GM12864 (cell line): Measurements from ENCODE around the gene SLC22A1.
"Not testable (repeated sequence)": the region's sequence is repeated elsewhere in the genome, so short reads cannot be mapped to it uniquely, and the experiment has no call there.

Experiments used
- DNase-seq: peaks from one replicate; pipeline ENCODE4 v3.0.0-alpha.2; 2011; ENCODE audit warnings: low read depth
- H3K4me3 ChIP-seq: 2 replicates; pipeline ENCODE4 v1.5.1; 2011; ENCODE audit warnings: mild to moderate bottlenecking, low read depth, low read length, control low read depth
- TF ChIP-seq, protein P1 (sequence below): IDR thresholded peaks from 2 replicates; pipeline ENCODE4 v1.5.1; 2011; ENCODE audit warnings: low read depth, mild to moderate bottlenecking, moderate library complexity, low read length, control low read depth, inconsistent platforms; ENCODE audit errors: missing control alignments

SLC22A1 gene

GRCh38 chr6:160138839-160139419 is 17.3 kb downstream of the SLC22A1 start:
- no peak overlapping the region for H3K4me3 ChIP-seq
- no peak for DNase-seq
- TF ChIP-seq, protein P1, sequence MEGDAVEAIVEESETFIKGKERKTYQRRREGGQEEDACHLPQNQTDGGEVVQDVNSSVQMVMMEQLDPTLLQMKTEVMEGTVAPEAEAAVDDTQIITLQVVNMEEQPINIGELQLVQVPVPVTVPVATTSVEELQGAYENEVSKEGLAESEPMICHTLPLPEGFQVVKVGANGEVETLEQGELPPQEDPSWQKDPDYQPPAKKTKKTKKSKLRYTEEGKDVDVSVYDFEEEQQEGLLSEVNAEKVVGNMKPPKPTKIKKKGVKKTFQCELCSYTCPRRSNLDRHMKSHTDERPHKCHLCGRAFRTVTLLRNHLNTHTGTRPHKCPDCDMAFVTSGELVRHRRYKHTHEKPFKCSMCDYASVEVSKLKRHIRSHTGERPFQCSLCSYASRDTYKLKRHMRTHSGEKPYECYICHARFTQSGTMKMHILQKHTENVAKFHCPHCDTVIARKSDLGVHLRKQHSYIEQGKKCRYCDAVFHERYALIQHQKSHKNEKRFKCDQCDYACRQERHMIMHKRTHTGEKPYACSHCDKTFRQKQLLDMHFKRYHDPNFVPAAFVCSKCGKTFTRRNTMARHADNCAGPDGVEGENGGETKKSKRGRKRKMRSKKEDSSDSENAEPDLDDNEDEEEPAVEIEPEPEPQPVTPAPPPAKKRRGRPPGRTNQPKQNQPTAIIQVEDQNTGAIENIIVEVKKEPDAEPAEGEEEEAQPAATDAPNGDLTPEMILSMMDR: no peak

DNA sequence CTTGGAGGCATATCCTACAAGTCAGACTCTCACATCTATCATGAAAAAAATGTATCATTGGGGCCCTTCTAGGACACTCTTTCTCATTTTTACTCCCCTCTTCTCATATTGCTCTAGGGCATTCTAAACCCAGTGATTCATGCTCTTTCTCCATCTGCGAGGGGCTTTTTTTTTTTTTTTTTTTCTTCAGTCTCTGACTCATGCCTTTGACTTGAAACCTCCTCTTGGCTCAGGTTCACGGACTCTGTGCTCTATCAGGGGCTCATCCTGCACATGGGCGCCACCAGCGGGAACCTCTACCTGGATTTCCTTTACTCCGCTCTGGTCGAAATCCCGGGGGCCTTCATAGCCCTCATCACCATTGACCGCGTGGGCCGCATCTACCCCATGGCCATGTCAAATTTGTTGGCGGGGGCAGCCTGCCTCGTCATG is 17.8 kb downstream of the SLC22A1 start:
- DNase-seq: no peak
- TF ChIP-seq, protein P1: no peak

GRCh38 chr6:160140493-160140892 is 18.9 kb downstream of the SLC22A1 start:
- not testable (repeated sequence) for DNase-seq, H3K4me3 ChIP-seq

More for the DNA sequence above, 17.8 kb downstream of the SLC22A1 start:
- no peak overlapping the region for H3K4me3 ChIP-seq

- TF ChIP-seq, protein P1: no peak
- DNase-seq: no peak
- no peak overlapping the region for H3K4me3 ChIP-seq
Measured at GRCh38 chr6:160141001-160141726, 19.5 kb downstream of the SLC22A1 start.

- DNase-seq: no peak
- H3K4me3 ChIP-seq: no peak overlapping the region
- TF ChIP-seq, protein P1: no peak
Measured at GRCh38 chr6:160142115-160142715, 20.6 kb downstream of the SLC22A1 start.

DNA sequence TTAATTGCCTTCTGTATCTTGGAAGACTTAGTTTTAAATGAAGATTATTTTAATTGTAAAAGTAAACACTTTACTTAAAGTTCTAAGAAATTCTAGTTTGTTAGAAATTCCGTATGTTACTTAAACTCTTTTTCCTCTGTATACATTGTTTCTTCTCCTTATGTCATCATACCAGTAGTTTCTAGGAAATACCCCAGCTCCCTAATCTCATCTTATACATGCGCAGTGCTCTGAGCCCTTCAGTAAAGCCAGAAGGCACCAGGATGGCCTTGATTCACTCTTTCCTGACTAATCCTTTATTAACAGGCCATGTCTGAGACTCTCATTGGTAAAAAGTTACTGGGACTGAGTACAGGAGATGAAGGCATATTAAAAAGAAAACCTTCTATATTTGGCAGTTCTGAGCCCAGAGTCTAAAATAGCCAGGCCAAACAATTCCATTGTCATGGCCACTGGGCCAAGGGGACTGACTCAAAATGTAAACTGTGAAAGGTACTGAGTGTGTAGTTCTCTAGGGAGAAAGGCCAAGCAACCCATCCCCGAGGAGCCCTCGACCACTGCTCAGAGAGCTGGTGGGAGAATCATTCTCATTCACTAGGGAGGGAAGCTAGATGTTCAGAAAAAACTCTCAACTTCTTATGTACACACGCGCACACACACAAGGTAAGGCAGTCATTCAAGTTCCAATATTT is 25.0 kb downstream of the SLC22A1 start:
- no peak overlapping the region for H3K4me3 ChIP-seq
- DNase-seq: no peak
- TF ChIP-seq, protein P1: no peak

DNA sequence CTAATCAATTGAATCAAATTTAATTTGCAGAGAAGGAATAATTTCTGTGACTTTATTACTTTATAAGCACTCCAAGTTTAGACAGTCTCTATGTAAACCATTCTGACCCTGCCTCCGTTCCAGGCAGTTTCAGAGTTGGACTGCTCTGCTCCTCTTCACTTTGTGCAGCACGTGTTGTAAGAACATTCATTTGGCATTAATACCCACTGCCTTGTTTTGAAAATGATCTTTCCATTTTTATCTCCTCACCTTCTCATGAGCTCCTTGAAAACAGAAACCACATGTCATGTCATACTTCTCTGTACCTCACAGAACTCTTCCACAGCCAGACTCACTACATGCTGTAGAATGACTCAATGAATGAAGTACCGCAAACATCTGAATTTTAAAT is 25.5 kb downstream of the SLC22A1 start:
- TF ChIP-seq, protein P1: no peak
- no peak for DNase-seq
- H3K4me3 ChIP-seq: no peak overlapping the region
